Eye (tissue), 1 donor: ENCODE data around the gene CYS1.
"Not testable (repeated sequence)": the region's sequence is repeated elsewhere in the genome, so short reads cannot be mapped to it uniquely, and the experiment has no call there.

ENCODE experiments used
- DNase-seq: peaks from one replicate; pipeline ENCODE4 v3.0.0-alpha.2; 2015

Gene CYS1

GRCh38 chr2:10011606-10012325 is 68.4 kb downstream of the CYS1 start:
- not testable (repeated sequence) for DNase-seq

GRCh38 chr2:10010861-10011605 is 69.2 kb downstream of the CYS1 start:
- DNase-seq = not testable (repeated sequence)

GRCh38 chr2:10009811-10010781 is 70.1 kb downstream of the CYS1 start:
- no peak for DNase-seq

- DNase-seq = peak; percentile 37
Observed at GRCh38 chr2:10009271-10009810, 70.9 kb downstream of the CYS1 start.

GRCh38 chr2:10008809-10009176 is 71.4 kb downstream of the CYS1 start:
- no peak for DNase-seq

- peak; percentile 75 for DNase-seq
Observed at GRCh38 chr2:10007921-10008808, 72.0 kb downstream of the CYS1 start.

GRCh38 chr2:10007435-10007834 is 72.8 kb downstream of the CYS1 start:
- no peak for DNase-seq
